ENCODE measurements around the gene SARS2. TPM values are rescaled to one million over a fixed set of nuclear protein-coding genes. Genes with fewer than 3 reads are reported as not detected.

SARS2 gene
- total RNA-seq, 1 donor from 2014 or later = 40.5 TPM

DNA sequence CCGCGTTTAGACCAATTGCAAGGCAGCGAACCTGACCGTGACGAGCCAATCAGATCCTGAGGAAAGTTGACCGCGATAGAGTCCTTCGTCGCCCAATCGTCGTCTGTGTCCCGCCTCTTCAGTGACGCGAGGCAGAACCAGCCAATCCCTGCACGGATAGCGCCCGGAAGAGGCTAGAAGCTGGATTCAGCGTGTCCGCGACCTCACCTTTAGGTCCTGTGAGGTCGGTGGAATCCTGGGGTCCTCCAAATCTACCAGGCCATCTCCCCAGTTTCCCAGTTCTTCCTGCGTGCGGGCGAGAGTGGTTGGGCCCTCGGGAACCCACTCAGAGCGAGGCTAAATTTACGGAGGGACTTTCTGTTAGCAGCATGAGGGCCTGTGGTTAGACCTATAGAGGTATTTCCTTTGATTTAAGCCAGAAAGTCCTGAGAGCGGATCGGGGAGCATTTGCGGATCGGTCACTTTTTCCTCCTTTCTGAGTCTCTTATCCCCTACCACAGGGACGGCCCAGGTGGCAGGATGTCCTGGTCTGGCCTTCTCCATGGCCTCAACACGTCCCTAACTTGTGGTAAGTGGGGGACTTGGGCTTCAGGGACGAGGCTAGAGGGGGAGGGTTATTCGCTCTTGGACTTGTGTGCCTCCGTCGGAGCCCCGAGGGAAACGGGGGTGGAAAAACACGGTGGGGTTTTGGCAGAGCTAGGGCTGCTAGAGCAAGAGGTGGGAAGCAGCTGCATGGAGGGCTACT, 385 bp upstream of the SARS2 start, which contains the start of gene MRPS12:
TSS of gene MRPS12 (plus strand) at position 169 of the 745 bp plus-strand sequence. CDS start at position 520, 351 bp downstream.
- Histone ChIP-seq H3K4me3 (ENCODE audit: low read depth, low read length) (peak within 1 kb of the TSS; percentile 51), H3K36me3 (ENCODE audit: control insufficient read depth, insufficient read depth, low read length) (peaks cover 1% of the 10 kb centered on the region), H3K27me3 (ENCODE audit: control insufficient read depth, insufficient read depth, low read length) (no peaks in the 10 kb centered on the region)
- peak; percentile 94 for DNase-seq (ENCODE audit: low read depth)
- TF ChIP-seq, protein P1, sequence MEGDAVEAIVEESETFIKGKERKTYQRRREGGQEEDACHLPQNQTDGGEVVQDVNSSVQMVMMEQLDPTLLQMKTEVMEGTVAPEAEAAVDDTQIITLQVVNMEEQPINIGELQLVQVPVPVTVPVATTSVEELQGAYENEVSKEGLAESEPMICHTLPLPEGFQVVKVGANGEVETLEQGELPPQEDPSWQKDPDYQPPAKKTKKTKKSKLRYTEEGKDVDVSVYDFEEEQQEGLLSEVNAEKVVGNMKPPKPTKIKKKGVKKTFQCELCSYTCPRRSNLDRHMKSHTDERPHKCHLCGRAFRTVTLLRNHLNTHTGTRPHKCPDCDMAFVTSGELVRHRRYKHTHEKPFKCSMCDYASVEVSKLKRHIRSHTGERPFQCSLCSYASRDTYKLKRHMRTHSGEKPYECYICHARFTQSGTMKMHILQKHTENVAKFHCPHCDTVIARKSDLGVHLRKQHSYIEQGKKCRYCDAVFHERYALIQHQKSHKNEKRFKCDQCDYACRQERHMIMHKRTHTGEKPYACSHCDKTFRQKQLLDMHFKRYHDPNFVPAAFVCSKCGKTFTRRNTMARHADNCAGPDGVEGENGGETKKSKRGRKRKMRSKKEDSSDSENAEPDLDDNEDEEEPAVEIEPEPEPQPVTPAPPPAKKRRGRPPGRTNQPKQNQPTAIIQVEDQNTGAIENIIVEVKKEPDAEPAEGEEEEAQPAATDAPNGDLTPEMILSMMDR (IDR thresholded peaks at IDR 0.05; ENCODE audit: insufficient read depth, low read length, poor library complexity, severe bottlenecking) = no peak

DNA sequence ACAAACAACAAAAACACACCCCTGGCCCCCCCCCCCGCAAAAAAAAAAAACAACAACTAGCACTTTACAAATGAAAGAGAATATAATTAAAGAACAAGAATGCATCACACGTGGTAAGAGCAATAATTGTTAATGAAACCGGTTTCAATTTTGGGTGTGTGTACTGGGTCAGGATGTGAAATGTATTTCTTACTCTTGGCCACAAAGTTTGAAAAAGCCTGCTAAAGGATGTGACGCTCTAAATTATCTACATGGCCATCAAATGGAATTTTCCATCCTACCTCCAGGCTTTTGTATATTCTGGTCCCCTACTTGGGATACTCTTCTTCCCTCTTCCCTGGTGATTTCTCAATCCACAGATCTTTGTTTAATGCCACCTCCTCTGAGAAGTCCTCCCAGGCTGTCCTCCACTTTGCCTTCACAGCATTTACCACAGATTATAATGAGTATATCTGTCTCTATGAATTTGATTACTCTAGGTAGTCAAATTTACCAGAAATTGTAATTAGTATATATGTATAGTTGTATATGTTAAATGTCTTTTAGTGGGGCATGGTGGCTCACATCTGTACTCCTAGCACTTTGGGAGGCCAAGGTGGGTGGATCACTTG, 2.1 kb downstream of the SARS2 start:
- TF ChIP-seq, protein P1 (IDR thresholded peaks at IDR 0.05; ENCODE audit: insufficient read depth, low read length, poor library complexity, severe bottlenecking) = no peak
- no peak for DNase-seq (ENCODE audit: low read depth)
- Histone ChIP-seq H3K27me3 (ENCODE audit: control insufficient read depth, insufficient read depth, low read length) (no peaks in the 10 kb centered on the region), H3K36me3 (ENCODE audit: control insufficient read depth, insufficient read depth, low read length) (peaks cover 1% of the 10 kb centered on the region), H3K4me3 (ENCODE audit: low read depth, low read length) (no peak overlapping the region)

DNA sequence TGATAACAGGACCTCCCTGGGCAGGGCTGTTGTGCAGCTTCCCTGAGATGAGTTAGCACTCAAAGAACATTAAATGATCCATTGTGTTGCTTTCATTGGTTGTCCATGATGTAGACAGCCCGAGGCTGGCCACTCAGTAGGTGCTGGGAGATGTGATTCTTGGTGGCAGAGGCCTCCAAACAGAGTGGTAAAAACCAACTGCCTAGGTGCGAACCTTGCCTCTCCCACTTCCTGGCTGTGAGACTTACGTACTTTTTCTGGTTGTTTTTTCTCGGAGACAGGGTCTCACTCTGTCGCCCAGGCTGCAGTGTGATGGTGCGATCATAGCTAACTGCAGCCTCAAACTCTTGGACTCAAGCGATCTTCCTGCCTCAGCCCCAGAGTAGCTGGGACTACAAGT, 6.2 kb downstream of the SARS2 start:
- Histone ChIP-seq H3K4me3 (ENCODE audit: low read depth, low read length) (no peak overlapping the region), H3K27me3 (ENCODE audit: control insufficient read depth, insufficient read depth, low read length) (no peaks in the 10 kb centered on the region), H3K36me3 (ENCODE audit: control insufficient read depth, insufficient read depth, low read length) (no peaks in the 10 kb centered on the region)
- TF ChIP-seq, protein P1 (IDR thresholded peaks at IDR 0.05; ENCODE audit: insufficient read depth, low read length, poor library complexity, severe bottlenecking) = no peak
- DNase-seq (ENCODE audit: low read depth) = no peak

DNA sequence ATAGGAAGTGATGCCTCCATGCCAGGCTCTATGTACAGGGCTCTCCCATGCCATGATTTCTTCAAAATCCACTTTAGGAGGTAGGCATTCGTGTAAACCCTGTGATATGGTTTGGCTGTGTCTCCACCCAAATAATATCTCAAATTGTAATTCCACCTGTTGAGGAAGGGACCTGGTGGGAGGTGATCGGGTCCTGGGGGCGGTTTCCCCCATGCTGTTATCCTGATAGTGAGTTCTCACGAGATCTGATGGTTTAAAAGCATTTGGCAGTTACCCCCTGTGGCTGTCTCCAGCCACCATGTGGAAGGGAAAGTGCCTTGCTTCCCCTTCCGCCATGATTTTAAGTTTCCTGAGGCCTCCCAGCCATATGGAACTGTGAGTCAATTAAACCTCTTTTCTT, 8.1 kb downstream of the SARS2 start:
- no peaks in the 10 kb centered on the region for H3K27me3 ChIP-seq (ENCODE audit: control insufficient read depth, insufficient read depth, low read length)
- no peaks in the 10 kb centered on the region for H3K36me3 ChIP-seq (ENCODE audit: control insufficient read depth, insufficient read depth, low read length)
- DNase-seq (ENCODE audit: low read depth) = no peak
- TF ChIP-seq, protein P1 (IDR thresholded peaks at IDR 0.05; ENCODE audit: insufficient read depth, low read length, poor library complexity, severe bottlenecking) = no peak
- H3K4me3 ChIP-seq (ENCODE audit: low read depth, low read length) = no peak overlapping the region

DNA sequence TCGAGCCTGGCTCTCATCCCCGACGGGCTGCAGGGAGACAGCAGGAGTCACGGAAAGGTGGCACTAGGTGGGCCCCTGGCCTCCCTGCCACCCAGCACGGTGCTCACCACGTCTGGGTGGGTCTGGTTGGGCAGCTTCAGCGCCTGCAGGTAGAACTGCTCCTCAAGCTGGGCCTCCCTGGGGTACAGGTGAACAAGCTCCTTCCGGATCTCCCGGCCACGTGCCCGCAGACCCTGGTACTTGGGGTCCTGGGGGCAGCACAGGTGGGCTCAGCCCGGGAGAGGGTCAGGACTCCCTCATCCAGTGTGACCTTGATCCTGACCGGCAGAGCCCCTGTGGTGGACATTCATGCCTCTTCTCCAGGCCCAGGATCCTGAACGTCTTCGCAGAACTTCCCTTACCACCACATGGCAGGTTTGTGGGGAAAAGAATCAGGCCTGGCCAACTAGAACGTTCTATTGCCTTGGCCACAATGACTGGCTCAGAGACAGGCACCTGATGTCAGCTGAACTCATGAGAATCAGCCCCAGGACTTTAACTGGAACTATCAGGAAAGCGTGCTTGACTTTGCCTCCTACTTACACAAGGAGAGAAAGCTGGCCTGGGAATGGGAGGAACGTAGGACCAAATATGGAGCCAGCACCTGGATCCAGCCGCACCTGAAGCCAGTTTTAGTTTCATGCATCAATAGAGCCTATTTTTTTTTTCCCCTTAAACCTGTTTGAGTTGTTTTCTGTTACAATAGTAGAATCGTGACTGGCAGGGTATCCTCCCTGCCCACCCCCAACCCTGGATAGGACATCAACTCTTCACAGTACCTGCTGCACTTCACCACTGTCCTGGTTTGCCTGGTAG, 8.9 kb downstream of the SARS2 start:
- no peaks in the 10 kb centered on the region for H3K36me3 ChIP-seq (ENCODE audit: control insufficient read depth, insufficient read depth, low read length)
- TF ChIP-seq, protein P1 (IDR thresholded peaks at IDR 0.05; ENCODE audit: insufficient read depth, low read length, poor library complexity, severe bottlenecking) = no peak
- no peak for DNase-seq (ENCODE audit: low read depth)
- no peak overlapping the region for H3K4me3 ChIP-seq (ENCODE audit: low read depth, low read length)
- H3K27me3 ChIP-seq (ENCODE audit: control insufficient read depth, insufficient read depth, low read length) = no peaks in the 10 kb centered on the region
